ENCODE results near the gene RTBDN. TPM values are rescaled to one million over a fixed set of nuclear protein-coding genes. Genes with fewer than 3 reads are reported as not detected.

The RTBDN gene
- total RNA-seq, 1 experiment from 2014 or later: 5.6 TPM

- Histone ChIP-seq H3K79me1 (ENCODE audit: insufficient read depth, low read depth, low read length, poor library complexity, severe bottlenecking) (no peaks in the 10 kb centered on the region), H2BK15ac (ENCODE audit: low read depth, low read length) (no peak overlapping the region), H3K18ac (ENCODE audit: insufficient read length, low read depth, low read length) (no peak overlapping the region), H3K4me1 (ENCODE audit: insufficient read depth, low read length) (peaks cover 3% of the 10 kb centered on the region; the same call in 1 of the 2 replicates), H3K56ac (ENCODE audit: insufficient read length, low read depth, low read length) (no peak overlapping the region), H3K27me3 (ENCODE audit: insufficient read depth, low read length) (no peaks in the 10 kb centered on the region), H3T11ph (ENCODE audit: low read length) (no peak overlapping the region), H3K14ac (ENCODE audit: insufficient read depth, low read length) (no peak overlapping the region), H3K9ac (ENCODE audit: extremely low read depth, insufficient read length, low read length) (no peak overlapping the region), H4K8ac (replicated peaks; ENCODE audit: insufficient read length, low read depth, low read length) (no peak overlapping the region), H3K4me2 (ENCODE audit: insufficient read depth, insufficient read length, low read length) (no peak overlapping the region), H4K91ac (ENCODE audit: insufficient read length, low read depth, low read length) (no peak overlapping the region), H3K23ac (ENCODE audit: insufficient read length, low read depth, low read length) (no peak overlapping the region), H3K4ac (ENCODE audit: low read depth, low read length) (no peak overlapping the region), H2AFZ (ENCODE audit: low read length) (no peak overlapping the region), H4K5ac (ENCODE audit: insufficient read length, low read depth, low read length) (no peak overlapping the region), H3K9me3 (ENCODE audit: control insufficient read depth, low read depth, low read length) (no peaks in the 10 kb centered on the region), H2BK20ac (ENCODE audit: low read depth, low read length, poor library complexity, severe bottlenecking) (no peak overlapping the region), H2AK5ac (ENCODE audit: insufficient read length, low read length) (no peak overlapping the region), H2BK12ac (ENCODE audit: insufficient read length, low read depth, low read length) (no peak overlapping the region), H3K23me2 (ENCODE audit: insufficient read length, low read depth, low read length, poor library complexity, severe bottlenecking) (peaks cover 5% of the 10 kb centered on the region), H4K20me1 (ENCODE audit: control insufficient read depth, insufficient read depth, insufficient read length) (peaks cover 7% of the 10 kb centered on the region), H3K27ac (ENCODE audit: insufficient read length, low read depth, low read length) (no peak overlapping the region), H3K79me2 (ENCODE audit: insufficient read depth, low read length) (no peaks in the 10 kb centered on the region), H2BK120ac (ENCODE audit: low read depth, low read length, poor library complexity, severe bottlenecking) (no peak overlapping the region), H2BK5ac (ENCODE audit: insufficient read length, low read length) (no peak overlapping the region)
- no peak for TF ChIP-seq CTCF (conservative IDR thresholded peaks at IDR 0.05)
- H3K27me3 Mint-ChIP-seq (ENCODE audit: low read depth): peaks cover 11% of the 10 kb centered on the region
- peak; percentile 70 for DNase-seq
- WGBS (ENCODE audit: extremely low coverage, insufficient read length, low lambda C conversion rate): no CpG with 5 or more reads among the region's 19 CpGs
- H3K4me1 Mint-ChIP-seq: peaks cover 24 to 32% of the 10 kb centered on the region in 2 experiments
- H3K36me3 Mint-ChIP-seq (ENCODE audit: insufficient read depth in 1 of 3, low read depth in 3 of 3): peaks cover 10 to 13% (median 12%) of the 10 kb centered on the region in 3 experiments
- H3K4me3 Mint-ChIP-seq: peak overlapping the region in 1 of 2 experiments; percentile 33; a peak in 2 of 5 replicates
- peak overlapping the region in 1 of 3 experiments; percentile 78; a peak in 2 of 7 replicates for H3K27ac Mint-ChIP-seq
- H3K9me3 Mint-ChIP-seq: no peaks in the 10 kb centered on the region; a peak in 1 of 5 replicates
Observed at GRCh38 chr19:12865746-12866415, 31.5 kb upstream of the RTBDN start.

All from H9 (cell line).